WTC11 (cell line): ENCODE data around the gene GPRIN2. TPM values are rescaled to one million over a fixed set of nuclear protein-coding genes. Genes with fewer than 3 reads are reported as not detected.

ENCODE experiments used
- ATAC-seq: fragments of 200-7000 bp; cut with Tn5 transposase; 2 replicates; pipeline ENCODE4 v1.10.0; 2021; ENCODE audit warnings: mild to moderate bottlenecking, moderate library complexity
- CTCF ChIA-PET: fragments of 300-600 bp; sonication (Branson Sonifier 250); formaldehyde crosslinking; loops from one replicate; lab custom pipeline; 2021; ENCODE audit warnings: antibody characterized with exemption; lab: Charles Lee
- POLR2A ChIA-PET: fragments of 350-600 bp; sonication (Branson Sonifier 250); formaldehyde crosslinking; loops from one replicate; lab custom pipeline; 2021; ENCODE audit warnings: antibody characterized with exemption; lab: Charles Lee
- DNase-seq: peaks from one replicate; pipeline ENCODE4 v3.0.0; 2021; ENCODE audit warnings: low spot score
- H3K27ac Mint-ChIP-seq: 2 replicates; pipeline ENCODE4 v1.8.0; 2021; ENCODE audit warnings: mixed read lengths
- H3K27me3 Mint-ChIP-seq: 2 replicates; pipeline ENCODE4 v1.8.0; 2021; ENCODE audit warnings: low read depth, mild to moderate bottlenecking, moderate library complexity, mixed read lengths
- H3K36me3 Mint-ChIP-seq: 2 replicates; pipeline ENCODE4 v1.8.0; 2021; ENCODE audit warnings: mixed read lengths
- H3K4me1 Mint-ChIP-seq: 2 replicates; pipeline ENCODE4 v1.8.0; 2022; ENCODE audit warnings: mixed read lengths
- H3K4me3 Mint-ChIP-seq: 2 replicates; pipeline ENCODE4 v1.8.0; 2021; ENCODE audit warnings: mild to moderate bottlenecking, moderate library complexity, mixed read lengths
- H3K9me3 Mint-ChIP-seq: 2 replicates; pipeline ENCODE4 v1.8.0; 2021; ENCODE audit warnings: mixed read lengths
- ATF1 ChIP-seq: sonication (generic); formaldehyde crosslinking; IDR thresholded peaks from 2 replicates; pipeline ENCODE4 v1.8.1; 2023; ENCODE audit warnings: mild to moderate bottlenecking, moderate library complexity, missing genetic modification reagents
- ATF2 ChIP-seq: sonication (generic); formaldehyde crosslinking; IDR thresholded peaks from 2 replicates; pipeline ENCODE4 v1.8.1; 2022; ENCODE audit warnings: low read depth, missing genetic modification reagents, borderline replicate concordance
- CREB1 ChIP-seq: sonication (generic); formaldehyde crosslinking; IDR thresholded peaks from 2 replicates; pipeline ENCODE4 v1.8.0; 2023; ENCODE audit warnings: mild to moderate bottlenecking, missing genetic modification reagents
- FOXJ3 ChIP-seq: sonication (generic); formaldehyde crosslinking; IDR thresholded peaks from 2 replicates; pipeline ENCODE4 v1.9.0; 2021; ENCODE audit warnings: missing genetic modification reagents, mild to moderate bottlenecking, borderline replicate concordance
- FOXP1 ChIP-seq: sonication (generic); formaldehyde crosslinking; IDR thresholded peaks from 2 replicates; pipeline ENCODE4 v1.8.0; 2022; ENCODE audit warnings: missing genetic modification reagents, mild to moderate bottlenecking, moderate library complexity, borderline replicate concordance
- FOXP4 ChIP-seq: sonication (generic); formaldehyde crosslinking; IDR thresholded peaks from 2 replicates; pipeline ENCODE4 v1.8.0; 2022; ENCODE audit warnings: mild to moderate bottlenecking, missing genetic modification reagents
- GTF2I ChIP-seq: fragments of 250-450 bp; sonication (Bioruptor Pico); conservative IDR thresholded peaks from 2 replicates; pipeline ENCODE4 v1.4.0; 2021; ENCODE audit warnings: mild to moderate bottlenecking
- HMGXB4 ChIP-seq: sonication (generic); formaldehyde crosslinking; IDR thresholded peaks from 2 replicates; pipeline ENCODE4 v1.8.1; 2023; ENCODE audit warnings: mild to moderate bottlenecking, moderate library complexity, missing genetic modification reagents
- MAX ChIP-seq: sonication (generic); formaldehyde crosslinking; IDR thresholded peaks from 2 replicates; pipeline ENCODE4 v1.8.0; 2022; ENCODE audit warnings: mild to moderate bottlenecking, missing genetic modification reagents
- MXD4 ChIP-seq: fragments of 250-450 bp; sonication (Bioruptor Pico); IDR thresholded peaks from 2 replicates; pipeline ENCODE4 v1.8.0; 2021; ENCODE audit warnings: mild to moderate bottlenecking, moderate library complexity, borderline replicate concordance
- NFYB ChIP-seq: sonication (generic); formaldehyde crosslinking; conservative IDR thresholded peaks from 2 replicates; pipeline ENCODE4 v1.8.0; 2022; ENCODE audit warnings: low read depth, missing genetic modification reagents
- NR2C2 ChIP-seq: sonication (generic); formaldehyde crosslinking; IDR thresholded peaks from 2 replicates; pipeline ENCODE4 v1.8.0; 2022; ENCODE audit warnings: mild to moderate bottlenecking, missing genetic modification reagents
- RELA ChIP-seq: sonication (generic); formaldehyde crosslinking; IDR thresholded peaks from 2 replicates; pipeline ENCODE4 v1.8.1; 2022; ENCODE audit warnings: missing genetic modification reagents, mild to moderate bottlenecking, borderline replicate concordance
- RORB ChIP-seq: fragments of 250-450 bp; sonication (Bioruptor Pico); IDR thresholded peaks from 2 replicates; pipeline ENCODE4 v1.9.0; 2021; ENCODE audit warnings: mild to moderate bottlenecking
- SMAD3 ChIP-seq: sonication (generic); formaldehyde crosslinking; IDR thresholded peaks from 2 replicates; pipeline ENCODE4 v1.8.0; 2022; ENCODE audit warnings: missing genetic modification reagents, mild to moderate bottlenecking, borderline replicate concordance
- USF2 ChIP-seq: sonication (generic); formaldehyde crosslinking; IDR thresholded peaks from 2 replicates; pipeline ENCODE4 v1.8.1; 2023; ENCODE audit warnings: mild to moderate bottlenecking, missing genetic modification reagents, moderate library complexity
- ZNF121 ChIP-seq: sonication (generic); formaldehyde crosslinking; IDR thresholded peaks from 2 replicates; pipeline ENCODE4 v1.8.0; 2023; ENCODE audit warnings: missing genetic modification reagents
- ZNF512 ChIP-seq: sonication (generic); formaldehyde crosslinking; IDR thresholded peaks from 2 replicates; pipeline ENCODE4 v1.8.1; 2022; ENCODE audit warnings: missing genetic modification reagents, borderline replicate concordance
- ZNF532 ChIP-seq: fragments of 250-450 bp; sonication (Bioruptor Pico); IDR thresholded peaks from 2 replicates; pipeline ENCODE4 v1.9.0; 2021; ENCODE audit warnings: mild to moderate bottlenecking, borderline replicate concordance
- total RNA-seq: library from RNA; stranded (reverse); gene quantifications from 3 replicates; pipeline ENCODE4 v1.2.3, GENCODE V29; 2021

Gene GPRIN2
- total RNA-seq, 1 experiment from 2014 or later, result 17.5 TPM

GRCh38 chr10:46557319-46558121, 1.1 kb upstream of the GPRIN2 start (continued):
- TF ChIP-seq FOXP4, result 0 out of 2 replicates have a peak, but pooled peaks have one; percentile 24
- TF ChIP-seq GTF2I (CRISPR knock-in tag), result no peak
- TF ChIP-seq FOXJ3, result no peak
- TF ChIP-seq USF2 (CRISPR knock-in tag), result 0 out of 2 replicates have a peak, but pooled peaks have one; percentile 18
- no peak for TF ChIP-seq RORB (CRISPR knock-in tag)
- TF ChIP-seq SMAD3 (CRISPR knock-in tag), result no peak
- no peak for TF ChIP-seq NR2C2 (CRISPR knock-in tag)
- peak; percentile 41; the same call in 1 of the 2 replicates for TF ChIP-seq RELA (CRISPR knock-in tag)

GRCh38 chr10:46555713-46556514, 544 bp downstream of the GPRIN2 start:
- H3K4me1 Mint-ChIP-seq, result peaks cover 9% of the 10 kb centered on the region
- ChIA-PET POLR2A (interaction anchor here (1.2 kb wide), 1 partner anchor 10 kb away, joined by 5 read pairs; no protein-coding TSS in a partner anchor), CTCF (interaction anchor here (1.0 to 3.3 kb wide), 4 partner anchors 11 to 1220 kb away, joined by 5 to 40 read pairs (median 6); no protein-coding TSS in a partner anchor)
- H3K27ac Mint-ChIP-seq, result peak overlapping the region; percentile 83
- H3K9me3 Mint-ChIP-seq, result no peaks in the 10 kb centered on the region
- no peaks in the 10 kb centered on the region; the same call in none of the 2 replicates for H3K27me3 Mint-ChIP-seq
- ATAC-seq (peak; percentile 71), DNase-seq (peak; percentile 88)
- H3K36me3 Mint-ChIP-seq, result no peaks in the 10 kb centered on the region
- H3K4me3 Mint-ChIP-seq, result no peak overlapping the region
- TF ChIP-seq CREB1 (CRISPR knock-in tag) (no peak), NFYB (CRISPR knock-in tag) (no peak), HMGXB4 (CRISPR knock-in tag) (peak; percentile 47; the same call in 1 of the 2 replicates), ZNF512 (CRISPR knock-in tag) (no peak), ZNF532 (peak; percentile 37; the same call in 1 of the 2 replicates), MAX (CRISPR knock-in tag) (peak; percentile 63), ZNF121 (CRISPR knock-in tag) (no peak), FOXP1 (CRISPR knock-in tag) (no peak), USF2 (CRISPR knock-in tag) (peak; percentile 37; the same call in 1 of the 2 replicates), ATF2 (no peak), ATF1 (CRISPR knock-in tag) (no peak), MXD4 (CRISPR knock-in tag) (no peak)
